Superior temporal gyrus (tissue), 1 donor: ENCODE data around the gene CAV1.

Experiments used
- DNase-seq: peaks from one replicate; pipeline ENCODE4 v3.0.0-alpha.2; 2016; ENCODE audit errors: extremely low spot score

The CAV1 gene

DNA sequence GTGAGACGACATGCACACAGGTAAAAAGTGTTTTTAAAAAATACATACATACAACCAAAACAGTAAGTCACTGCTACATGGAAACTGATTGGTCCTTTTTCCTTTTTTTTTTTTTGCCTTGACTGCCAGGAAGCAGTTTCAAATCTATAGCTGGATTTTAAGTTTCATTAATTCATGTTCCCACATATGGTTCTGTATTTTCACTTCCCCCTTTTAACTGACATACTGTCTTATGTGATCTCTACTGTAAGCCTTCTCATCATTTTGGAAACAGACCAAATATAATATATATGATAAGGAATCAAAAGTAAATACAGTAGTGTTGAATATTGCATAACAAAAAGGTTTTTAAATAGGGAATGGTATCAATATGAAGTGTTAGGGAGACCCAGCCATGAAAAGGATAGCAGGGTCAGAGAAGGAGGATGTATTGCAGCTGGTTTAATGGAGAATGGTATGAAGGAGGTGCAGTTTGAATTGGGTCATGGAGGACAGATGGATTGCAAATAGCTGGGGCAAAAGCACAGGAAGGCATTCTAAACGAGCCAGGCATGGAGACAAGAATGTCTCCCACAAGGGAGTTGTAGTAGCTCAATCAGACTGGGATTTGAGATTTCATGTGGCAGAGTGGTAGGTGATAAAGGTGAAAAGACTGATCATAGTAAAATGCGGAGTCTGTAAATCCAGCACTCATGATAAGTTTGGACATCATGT, 5.4 kb downstream of the CAV1 start:
- no peak for DNase-seq

DNA sequence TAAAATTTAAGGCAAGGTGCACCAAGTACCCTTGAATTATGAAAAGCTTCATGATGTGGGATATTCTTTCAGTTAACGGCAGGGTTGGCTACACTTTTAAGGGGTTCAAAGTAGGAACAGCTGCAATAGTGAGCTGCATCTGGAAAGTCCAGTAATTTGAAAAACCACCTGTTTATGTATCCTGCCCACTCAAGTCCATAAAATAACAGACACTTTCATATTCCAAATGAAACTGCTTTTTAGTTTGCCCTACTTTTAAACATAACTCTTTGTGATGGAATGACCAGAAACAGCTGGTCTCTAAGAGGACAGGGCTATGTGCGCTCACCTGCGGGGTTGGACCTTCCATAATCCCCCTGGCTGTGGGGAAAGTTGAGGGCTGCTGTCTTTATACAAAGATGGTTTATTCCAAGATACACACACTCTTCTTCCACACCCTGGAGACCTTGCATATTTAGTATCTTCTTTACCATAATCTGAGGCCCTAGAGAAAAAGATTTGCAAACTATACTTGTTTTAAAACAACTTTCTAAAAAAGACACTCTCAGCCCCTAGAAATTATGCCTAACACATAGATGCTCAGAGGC, 7.4 kb downstream of the CAV1 start:
- no peak for DNase-seq

DNA sequence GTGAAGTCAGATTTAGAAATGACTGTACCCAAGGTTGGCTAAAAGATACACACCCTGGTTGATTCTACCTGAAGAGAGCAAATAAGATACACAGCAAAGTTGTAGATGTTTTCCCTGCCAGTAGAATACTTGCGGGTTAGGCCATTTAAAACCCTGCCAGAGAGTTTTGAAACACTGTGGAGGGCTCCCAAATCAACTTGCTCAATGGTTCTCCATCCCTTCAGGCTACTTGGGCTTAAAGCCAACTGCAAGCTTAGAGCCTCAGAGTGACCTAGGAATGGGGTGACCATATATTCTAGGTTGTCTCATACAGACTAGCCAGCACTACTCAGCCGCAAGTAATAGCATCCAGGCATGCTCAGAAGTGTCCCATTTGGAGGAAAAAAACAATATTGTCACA, 10.0 kb downstream of the CAV1 start:
- DNase-seq, result no peak

DNA sequence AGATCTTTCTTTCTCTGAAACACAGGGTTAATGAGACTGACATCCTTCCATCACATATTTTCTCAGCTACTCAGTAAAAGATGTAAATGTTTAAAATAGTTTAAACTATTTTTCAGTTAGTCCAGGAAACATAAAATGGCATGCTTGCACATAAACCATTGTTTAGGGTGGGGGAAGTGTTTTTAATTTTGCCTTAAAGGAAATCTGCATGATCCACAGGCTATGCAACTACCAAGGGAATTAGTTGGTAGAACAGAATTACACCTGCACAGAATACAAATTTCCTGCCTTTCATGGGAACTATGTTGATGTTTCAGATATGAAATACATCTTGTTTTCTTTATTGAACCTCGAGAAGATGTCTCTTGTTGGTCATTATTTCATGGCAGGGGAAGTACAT, 10.6 kb downstream of the CAV1 start:
- DNase-seq, result no peak

DNA sequence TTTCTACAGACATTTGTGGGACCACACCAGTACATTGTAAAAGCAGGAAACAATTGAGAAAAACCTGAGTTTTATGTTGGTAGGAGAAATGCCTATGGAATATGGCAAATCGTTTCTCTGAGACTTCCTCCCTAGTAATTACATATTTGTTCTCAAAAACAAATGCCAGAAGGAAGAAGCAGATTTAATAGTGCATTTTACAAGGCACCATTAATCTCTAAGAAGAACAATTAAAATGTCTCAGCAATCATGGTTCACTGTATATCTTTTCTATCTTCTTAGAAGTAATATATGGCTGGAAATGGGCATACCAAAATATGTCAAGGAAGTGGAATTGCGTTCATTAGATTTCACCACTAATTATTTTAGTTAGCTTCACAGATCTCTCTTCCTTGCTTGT, 13.3 kb downstream of the CAV1 start:
- DNase-seq, result no peak

DNA sequence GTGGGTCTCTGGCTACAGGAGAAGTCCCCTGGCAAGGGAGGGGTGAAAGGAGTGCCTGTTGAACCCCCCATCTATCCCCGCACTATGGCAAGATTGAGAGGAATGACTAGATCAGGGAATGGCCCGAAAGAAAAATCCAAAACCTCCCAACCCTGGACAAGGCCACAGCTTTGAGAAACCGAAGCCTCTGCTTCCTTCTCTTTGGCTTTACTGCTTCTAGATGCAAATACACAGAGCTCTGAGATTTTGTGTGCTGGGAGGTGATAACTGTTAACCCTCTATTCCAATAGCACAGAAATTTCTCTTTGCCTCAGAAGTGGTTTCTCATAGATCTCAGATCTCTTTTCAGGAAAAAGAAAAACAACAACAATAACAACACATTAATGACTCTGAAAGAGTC, 15.0 kb downstream of the CAV1 start:
- no peak for DNase-seq

DNA sequence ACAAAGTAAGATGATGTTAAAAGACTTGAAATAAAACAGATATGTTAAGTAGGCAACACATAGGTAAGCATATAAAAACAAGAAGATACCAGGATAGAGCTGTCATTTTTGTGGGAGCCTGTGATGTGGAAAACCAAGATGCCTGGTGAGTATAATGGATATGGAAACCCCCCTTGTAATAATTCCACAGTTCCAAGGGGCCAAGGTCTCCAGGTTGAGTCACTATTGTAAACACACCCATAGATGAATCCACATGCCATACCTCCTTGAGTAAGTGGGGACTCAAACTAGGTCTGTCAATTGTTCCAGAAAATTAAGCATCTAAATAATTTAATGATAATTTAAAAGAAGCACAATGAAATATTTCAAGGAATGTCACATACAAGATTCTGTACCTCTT, 15.9 kb downstream of the CAV1 start:
- DNase-seq, result no peak

DNA sequence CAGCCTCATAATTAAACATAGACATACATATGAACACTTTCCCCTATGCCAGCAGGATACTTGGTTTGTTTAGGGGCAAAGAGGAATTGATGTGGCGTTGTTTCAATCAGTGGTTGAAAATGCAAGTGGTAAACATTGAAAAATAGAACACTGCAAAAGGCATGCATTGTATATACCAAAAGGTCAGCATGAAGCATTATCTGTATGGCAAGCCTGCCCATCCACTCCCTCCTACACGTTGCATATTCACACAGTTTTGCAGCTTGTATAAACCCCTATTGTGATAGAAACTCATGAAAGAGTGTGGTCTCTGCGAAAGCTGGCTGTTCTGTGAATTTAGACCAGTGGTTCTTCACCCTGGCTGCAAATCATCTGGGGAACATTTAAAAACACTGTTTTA, 17.1 kb downstream of the CAV1 start:
- no peak for DNase-seq

DNA sequence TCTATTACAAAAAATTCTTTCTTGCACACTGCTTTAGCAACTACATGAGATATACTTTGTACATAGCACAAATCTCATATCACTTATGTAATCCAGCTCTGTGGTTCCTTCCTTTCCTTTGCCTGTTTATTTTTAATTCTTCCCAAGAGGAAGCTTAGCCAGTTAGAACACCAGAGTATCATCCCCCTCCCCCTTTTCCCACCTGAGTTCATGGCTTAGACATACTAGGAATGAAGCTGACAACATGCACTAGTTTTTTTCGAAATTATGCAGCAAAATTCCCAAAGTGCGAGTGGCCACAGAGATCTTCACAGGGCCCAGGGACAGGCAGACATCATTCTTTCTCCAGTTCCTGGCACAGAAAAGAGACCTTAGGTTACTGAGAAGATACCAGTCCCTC, 17.8 kb downstream of the CAV1 start:
- DNase-seq, result no peak

DNA sequence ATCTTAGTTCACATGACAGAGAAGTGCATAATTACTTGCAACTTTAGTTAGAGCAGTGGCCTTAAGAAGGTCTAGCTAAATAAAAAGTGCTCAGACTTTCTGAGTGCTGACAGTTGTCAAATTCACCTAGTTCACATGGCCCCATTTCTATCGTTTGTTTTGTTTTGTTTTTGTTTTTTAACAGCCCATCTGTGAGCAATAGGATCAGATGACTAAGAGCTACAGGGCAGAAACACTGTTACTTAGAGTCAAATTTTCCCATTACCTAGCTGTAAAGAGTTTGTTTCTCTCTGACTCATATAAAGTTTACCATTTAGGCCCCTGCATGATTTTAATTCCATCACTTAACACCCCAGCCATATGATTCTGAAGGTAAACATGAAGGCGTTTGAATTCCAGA, 18.8 kb downstream of the CAV1 start:
- no peak for DNase-seq

DNA sequence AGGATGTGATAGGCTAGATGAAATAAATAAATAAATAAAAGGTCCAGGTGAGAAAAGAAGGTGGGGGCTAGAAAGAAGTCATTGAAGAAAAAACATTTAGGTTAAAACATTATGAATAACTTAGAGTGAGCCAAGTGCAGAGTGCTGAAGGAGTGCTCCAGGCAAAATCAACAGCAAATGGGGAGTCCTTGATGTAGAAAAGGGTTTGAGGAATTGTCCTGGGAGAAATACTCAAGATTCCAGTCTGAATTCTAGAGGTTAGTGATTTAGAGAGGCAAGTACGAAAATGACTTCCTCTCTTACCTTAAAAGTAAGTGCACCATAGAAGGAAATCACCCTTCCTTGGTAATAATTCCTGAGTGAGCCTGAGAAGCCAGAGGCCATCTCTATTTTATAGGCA, 19.7 kb downstream of the CAV1 start:
- DNase-seq, result no peak

DNA sequence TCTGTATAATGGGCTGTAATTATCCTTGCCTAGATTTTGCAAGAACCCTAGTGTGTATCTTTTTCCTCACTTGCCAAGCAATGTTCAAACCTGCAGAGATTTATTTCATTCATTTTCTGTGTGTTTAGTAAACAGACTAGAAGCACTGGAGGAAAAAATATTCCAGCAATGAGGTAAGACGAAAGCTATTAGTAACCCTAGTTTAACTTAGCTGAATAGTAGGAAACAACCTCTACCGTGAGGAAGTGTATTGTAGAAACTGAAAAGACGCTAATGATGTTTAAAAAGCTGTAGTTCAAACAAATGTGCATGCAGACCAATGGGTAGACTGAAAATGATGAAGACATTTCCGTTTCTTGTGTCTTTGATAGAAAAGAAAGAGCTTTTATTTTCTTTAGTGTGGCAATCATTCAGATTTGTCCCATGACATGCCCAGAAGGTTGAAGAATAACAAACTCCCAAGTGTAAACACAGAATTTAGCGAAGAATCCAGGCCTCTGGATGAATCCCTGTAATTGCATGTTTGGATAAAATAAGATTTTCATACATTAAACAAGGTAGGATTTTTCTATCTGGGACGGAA, 20.7 kb downstream of the CAV1 start:
- no peak for DNase-seq

DNA sequence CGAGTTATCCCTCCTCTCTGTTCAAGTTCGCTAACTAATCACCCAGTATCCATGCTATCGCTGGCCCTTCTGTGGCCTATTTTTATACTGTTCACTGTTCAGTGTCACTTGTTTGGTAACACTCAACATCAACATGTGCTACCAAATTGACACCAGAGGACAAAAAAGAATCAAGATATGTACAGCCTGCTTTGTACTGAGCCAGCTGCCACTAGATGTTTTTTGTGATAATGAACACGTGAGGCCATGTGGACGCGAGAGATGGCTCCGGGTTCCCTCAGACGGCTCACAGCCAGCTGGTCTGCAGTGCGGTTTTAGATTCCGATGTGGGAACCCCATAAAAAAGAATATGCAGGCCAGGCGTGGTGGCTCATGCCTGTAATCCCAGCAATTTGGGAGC, 21.2 kb downstream of the CAV1 start:
- DNase-seq, result no peak

DNA sequence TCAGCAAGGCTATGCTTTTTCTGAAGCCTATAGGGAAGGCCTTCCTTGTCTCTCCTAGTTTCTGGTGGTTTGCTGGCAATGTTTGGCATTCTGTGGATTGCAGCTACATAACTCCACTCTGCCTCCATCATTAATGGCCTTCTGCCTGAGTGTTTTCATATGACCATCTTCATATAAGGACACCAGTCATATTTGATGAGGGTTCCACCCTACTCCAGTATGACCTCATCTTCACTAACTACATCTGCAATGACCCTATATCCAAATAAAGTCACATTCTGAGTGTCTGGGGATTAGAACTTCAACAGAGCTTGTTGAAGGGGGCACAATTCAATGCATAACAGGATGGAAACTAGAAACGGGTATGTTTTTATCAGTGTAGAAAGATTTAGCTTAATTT, 22.1 kb downstream of the CAV1 start:
- DNase-seq, result no peak

DNA sequence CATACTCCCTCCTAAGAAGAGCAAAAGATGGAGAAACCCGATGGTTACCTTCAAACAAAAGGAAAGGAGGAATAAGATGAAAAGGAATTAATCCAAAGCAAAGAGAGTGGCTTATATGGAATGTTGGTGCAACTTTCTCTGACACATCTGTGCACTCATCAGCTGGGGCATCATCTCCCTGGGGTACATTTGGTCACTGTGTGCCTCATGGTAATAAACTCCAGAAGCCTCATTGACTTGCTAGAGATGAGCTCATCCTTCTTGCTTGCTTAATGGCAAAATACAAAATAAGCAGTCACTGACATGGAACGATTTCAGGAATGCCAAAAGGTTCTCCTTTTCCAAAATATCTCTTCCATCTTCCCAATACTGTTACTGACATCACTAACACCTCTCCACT, 22.5 kb downstream of the CAV1 start:
- no peak for DNase-seq

DNA sequence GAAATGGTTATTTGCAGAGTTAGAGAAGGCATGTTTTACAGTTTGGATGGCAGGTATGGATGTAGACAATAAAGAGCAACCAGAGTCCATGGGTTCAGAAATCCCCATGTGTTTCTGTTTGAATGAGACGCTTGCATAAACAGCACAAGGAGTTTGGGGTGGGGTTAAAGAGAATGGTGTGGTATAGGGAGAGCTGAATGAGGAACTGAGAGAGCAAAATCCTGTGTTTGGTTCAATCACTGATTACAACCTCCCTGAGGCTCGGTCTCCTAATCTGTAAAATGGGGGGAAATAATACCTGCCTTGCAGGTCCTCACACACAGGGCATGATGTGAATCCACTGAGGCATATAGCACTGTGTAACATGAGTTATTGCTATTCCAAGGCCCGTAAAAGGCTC, 23.7 kb downstream of the CAV1 start:
- no peak for DNase-seq

DNA sequence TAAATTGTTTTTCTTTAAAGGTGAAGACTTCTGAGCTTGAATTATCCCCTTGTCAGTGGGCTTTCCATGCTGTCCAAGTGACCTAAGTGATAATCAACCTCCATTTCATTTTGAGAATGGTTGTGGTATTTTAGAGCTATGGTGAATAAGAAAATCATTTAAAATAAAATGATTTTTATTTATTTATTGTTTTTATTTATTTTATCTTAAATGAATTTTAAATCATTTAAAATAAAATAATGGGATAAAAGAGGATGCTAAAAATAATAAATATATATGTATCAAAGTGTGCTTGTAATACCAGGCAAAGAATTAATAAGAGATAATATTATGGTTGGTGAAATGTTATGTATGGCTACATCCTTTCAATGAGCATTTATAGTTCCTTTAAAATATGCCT, 24.5 kb downstream of the CAV1 start:
- no peak for DNase-seq

DNA sequence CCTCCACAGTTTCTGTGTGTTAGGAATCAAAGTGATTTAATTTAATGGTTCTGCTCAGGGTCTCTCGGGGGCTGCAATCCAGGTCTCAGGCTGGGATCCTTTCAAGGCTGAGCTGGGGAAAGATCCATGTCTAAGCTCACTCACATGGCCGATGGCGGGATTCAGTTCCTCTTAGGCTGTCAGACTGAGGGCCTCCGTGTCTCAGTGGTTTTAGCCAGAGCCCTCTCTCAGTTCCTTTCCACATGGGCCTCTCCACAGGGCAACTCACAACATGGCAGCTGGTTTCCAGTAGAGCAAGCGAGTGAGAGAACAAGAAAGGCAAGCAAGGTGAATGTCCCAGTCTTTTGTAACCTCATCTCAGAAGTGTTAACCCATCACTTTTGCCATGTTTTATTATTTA, 26.9 kb downstream of the CAV1 start:
- DNase-seq, result no peak

DNA sequence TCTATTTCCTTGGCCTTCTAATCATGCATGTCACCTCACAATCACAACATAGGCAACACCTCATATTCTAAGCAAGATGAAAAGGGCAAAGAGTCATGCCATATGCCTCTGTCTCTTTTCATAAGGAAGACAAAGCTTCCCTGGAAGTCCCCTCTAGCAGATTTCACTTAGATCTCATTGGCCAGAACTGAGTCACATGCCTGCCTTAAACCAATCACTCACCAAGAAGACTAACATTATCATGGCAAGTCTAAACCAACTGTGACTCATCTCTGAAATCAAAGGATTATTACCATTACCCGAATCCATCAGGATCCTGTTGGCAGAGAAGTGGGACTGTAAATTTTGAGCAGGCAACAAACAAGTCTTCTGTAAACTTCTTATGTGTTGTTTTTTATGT, 27.8 kb downstream of the CAV1 start:
- DNase-seq, result no peak

DNA sequence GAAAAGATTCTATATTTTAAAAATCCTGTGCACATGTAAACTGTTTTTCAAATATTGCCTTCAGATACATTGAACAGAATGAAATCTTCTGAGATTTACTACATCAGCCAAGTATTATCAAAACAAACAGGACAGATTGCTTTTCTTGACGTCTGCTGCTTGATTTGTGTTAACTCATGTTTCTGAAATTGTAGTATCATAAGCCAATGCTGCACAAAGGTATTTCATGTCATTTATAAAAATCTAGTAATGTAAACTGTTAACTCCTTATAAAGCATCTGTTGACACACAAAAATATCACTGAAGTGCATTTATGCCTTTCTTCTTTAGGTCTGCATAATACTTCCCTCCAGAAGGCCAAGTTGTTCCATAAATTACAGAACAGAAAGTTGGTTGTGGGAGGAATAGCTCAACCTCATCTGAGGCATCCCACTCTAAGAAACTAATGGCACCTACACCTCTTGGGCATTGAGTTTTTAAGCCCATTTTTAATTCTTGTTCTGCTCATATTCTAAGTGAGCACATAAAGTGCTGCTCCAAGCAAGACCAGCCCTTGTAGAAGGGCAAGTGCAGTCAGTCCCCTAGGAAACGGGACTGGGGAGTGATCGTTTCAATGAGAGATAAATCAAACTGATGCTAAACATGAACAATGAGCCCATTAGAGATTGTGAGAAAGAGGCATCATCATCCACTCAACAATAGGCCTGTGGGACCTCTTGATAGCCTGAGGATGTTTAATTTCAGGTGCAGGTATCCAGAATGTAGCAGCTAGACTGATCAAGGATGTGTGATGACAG, 28.5 kb downstream of the CAV1 start:
- DNase-seq, result no peak

DNA sequence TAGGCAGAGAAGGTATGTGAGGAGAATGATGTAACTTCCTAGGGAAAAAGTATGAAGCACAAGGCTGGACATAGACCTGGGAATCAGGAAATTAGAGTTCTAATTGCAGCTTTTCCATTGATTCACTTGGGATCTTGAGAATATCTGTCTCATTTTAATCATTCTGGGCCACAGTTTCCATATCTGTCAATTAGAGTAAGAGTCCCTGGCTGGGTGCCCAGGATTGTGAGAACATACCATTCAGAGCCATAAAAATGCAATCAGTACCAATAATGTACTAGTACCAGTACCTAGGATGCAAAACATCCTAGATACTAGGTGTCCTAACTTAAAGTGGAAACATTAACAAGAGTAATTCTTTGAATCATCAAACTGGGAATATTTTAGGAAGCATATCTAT, 29.6 kb downstream of the CAV1 start:
- no peak for DNase-seq

DNA sequence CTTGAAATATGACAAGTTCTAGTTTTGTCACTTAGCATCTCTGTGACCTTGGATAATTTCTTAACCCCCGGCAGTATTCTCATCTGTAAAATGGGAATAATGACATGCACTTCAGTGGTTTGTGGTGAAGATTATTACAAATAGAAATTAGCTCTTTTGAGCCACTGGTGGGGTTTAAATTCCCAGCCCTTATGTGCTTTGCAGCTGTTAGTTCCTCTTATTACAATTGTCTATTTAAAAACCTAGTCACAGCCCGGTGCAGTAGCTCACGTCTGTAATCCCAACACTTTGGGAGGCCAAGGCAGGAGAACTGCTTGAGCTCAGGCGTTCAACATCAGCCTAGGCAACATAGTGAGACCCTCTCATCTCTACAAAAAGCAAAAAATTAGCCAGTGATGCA, 30.1 kb downstream of the CAV1 start:
- DNase-seq, result no peak

DNA sequence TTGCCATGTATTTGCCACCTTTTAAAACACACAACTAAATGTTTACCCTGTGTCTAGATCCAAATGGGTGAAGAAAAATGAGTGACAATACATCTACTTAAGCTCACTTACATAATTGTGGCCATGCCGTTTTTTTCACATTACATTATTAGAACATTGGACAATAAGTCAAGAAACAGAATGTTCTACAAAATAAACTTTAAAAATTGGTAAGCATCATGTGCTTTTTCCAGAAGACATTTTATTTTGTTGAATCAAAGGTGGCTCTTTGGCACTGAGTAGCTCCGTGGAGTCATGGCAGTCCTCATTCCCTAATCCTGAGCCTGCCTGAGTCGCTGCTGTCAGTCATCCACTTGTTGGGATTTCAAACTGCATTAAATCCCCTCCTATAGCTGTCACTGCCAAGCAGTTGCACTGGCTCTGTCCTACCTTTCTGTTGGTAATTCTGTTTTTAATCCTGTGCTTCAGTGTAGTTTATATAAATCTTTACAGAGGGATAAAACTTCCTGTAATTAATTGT, 32.3 kb downstream of the CAV1 start:
- DNase-seq, result no peak
